Panc1 (cell line): ENCODE results near the gene WHRN. TPM values are rescaled to one million over a fixed set of nuclear protein-coding genes. Genes with fewer than 3 reads are reported as not detected.

Source experiments
- ATAC-seq: fragments of 200-7000 bp; cut with Tn5 transposase; 2 replicates; pipeline ENCODE4 v1.9.1; 2020; ENCODE audit warnings: mild to moderate bottlenecking, moderate library complexity
- BruUV-seq: library from RNA; stranded (reverse); fragments of 400-500 nt; replicated peaks from 2 replicates; lab custom pipeline; 2021; lab: Mats Ljungman, UMichigan
- CTCF ChIA-PET: fragments of 300-600 bp; sonication (Branson Sonifier 250); formaldehyde crosslinking; loops from one replicate; lab custom pipeline; 2022; ENCODE audit warnings: antibody characterized with exemption; lab: Charles Lee
- POLR2A ChIA-PET: fragments of 300-600 bp; sonication (Branson Sonifier 250); formaldehyde crosslinking; loops from one replicate; lab custom pipeline; 2022; ENCODE audit warnings: antibody characterized with exemption; lab: Charles Lee
- DNase-seq: peaks from one replicate; pipeline ENCODE4 v3.0.0-alpha.2; 2010; ENCODE audit warnings: low read depth, low spot score
- H3K27ac ChIP-seq: 2 replicates; pipeline ENCODE4 v1.5.1; 2011; ENCODE audit warnings: mild to moderate bottlenecking, low read length, inconsistent platforms
- H3K27me3 ChIP-seq: fragments of 200-500 bp; sonication (Bioruptor generic); 2 replicates; pipeline ENCODE4 v1.6.0; 2014; ENCODE audit warnings: low read length, inconsistent platforms; ENCODE audit not compliant: control insufficient read depth, insufficient read depth
- H3K36me3 ChIP-seq: fragments of 200-500 bp; sonication (Bioruptor generic); 2 replicates; pipeline ENCODE4 v1.5.1; 2014; ENCODE audit warnings: inconsistent platforms, mild to moderate bottlenecking, low read length, moderate library complexity; ENCODE audit not compliant: control insufficient read depth, insufficient read depth
- H3K4me1 ChIP-seq: 2 replicates; pipeline ENCODE4 v1.5.1; 2011; ENCODE audit warnings: inconsistent platforms, mild to moderate bottlenecking, low read length, moderate library complexity; ENCODE audit not compliant: control insufficient read depth, insufficient read depth
- H3K4me3 ChIP-seq, 2 experiments: 2 replicates each; pipeline ENCODE4 v1.5.1; 2011 to 2012; ENCODE audit warnings: low read depth in 2 of 2, low read length in 2 of 2, mild to moderate bottlenecking in 2 of 2, inconsistent platforms in 1 of 2, moderate library complexity in 1 of 2
- H3K9me3 ChIP-seq: fragments of 200-500 bp; sonication (Bioruptor generic); 2 replicates; pipeline ENCODE4 v1.5.1; 2014; ENCODE audit warnings: low read depth, mild to moderate bottlenecking, inconsistent platforms, low read length, moderate library complexity; ENCODE audit not compliant: control insufficient read depth, insufficient read depth
- CTCF ChIP-seq: fragments of 450-650 bp; IDR thresholded peaks from 2 replicates; pipeline ENCODE4 v1.5.1; 2017; ENCODE audit warnings: mild to moderate bottlenecking
- POLR2AphosphoS5 ChIP-seq: IDR thresholded peaks from 2 replicates; pipeline ENCODE4 v1.6.1; 2012; ENCODE audit warnings: mild to moderate bottlenecking, low read depth, low read length, moderate library complexity
- REST ChIP-seq, 2 experiments: IDR thresholded peaks; 2 replicates each; pipeline ENCODE4 v1.6.1; 2011 to 2012; ENCODE audit warnings: low read depth in 2 of 2, control low read depth in 1 of 2, low read length in 1 of 2, mild to moderate bottlenecking in 1 of 2, moderate library complexity in 1 of 2; ENCODE audit not compliant: insufficient read depth in 1 of 2
- SIN3A ChIP-seq: IDR thresholded peaks from 2 replicates; pipeline ENCODE4 v1.6.1; 2012; ENCODE audit warnings: low read depth, mild to moderate bottlenecking, low read length, moderate library complexity, borderline replicate concordance; ENCODE audit not compliant: insufficient read depth
- TCF7L2 ChIP-seq: IDR thresholded peaks from 2 replicates; pipeline ENCODE4 v1.6.1; 2011; ENCODE audit warnings: mild to moderate bottlenecking, low read depth, low read length, inconsistent platforms
- in situ Hi-C: cut with HindIII; loops from 2 replicates; pipeline ENCODE4 v1.10.0; 2016; ENCODE audit warnings: low sequenced_read_pairs, low pct_unique_long_range_greater_than_20kb
- intact Hi-C: fragments of 100-400 bp; cut with micrococcal nuclease; formaldehyde crosslinking; loops from one replicate; pipeline ENCODE4 v1.10.0; 2022; ENCODE audit not compliant: unreplicated experiment
- total RNA-seq: library from RNA; stranded (reverse); gene quantifications from one replicate; pipeline ENCODE4 v1.2.1, GENCODE V29; 2021; ENCODE audit not compliant: unreplicated experiment

Gene WHRN
- total RNA-seq, 1 experiment from 2014 or later: 18.0 TPM

GRCh38 chr9:114427644-114428043, 77.6 kb downstream of the WHRN start:
- DNase-seq (no peak), ATAC-seq (no peak)
- Histone ChIP-seq H3K27me3 (no peaks in the 10 kb centered on the region), H3K36me3 (no peaks in the 10 kb centered on the region), H3K9me3 (no peaks in the 10 kb centered on the region), H3K4me1 (no peaks in the 10 kb centered on the region), H3K27ac (no peak overlapping the region), H3K4me3 (no peak overlapping the region)
- BruUV-seq: no TSS peak
- ChIA-PET CTCF (no interaction called here), POLR2A (no interaction called here)
- in situ Hi-C loops (no loop called here), intact Hi-C loops (no loop called here)
- TF ChIP-seq CTCF: no peak

- H3K4me3 ChIP-seq: no peak overlapping the region
- in situ Hi-C loops (no loop called here), intact Hi-C loops (no loop called here)
- no peaks in the 10 kb centered on the region for H3K27me3 ChIP-seq
- ChIA-PET CTCF (no interaction called here), POLR2A (no interaction called here)
- no peaks in the 10 kb centered on the region for H3K9me3 ChIP-seq
- ATAC-seq: no peak
- H3K36me3 ChIP-seq: no peaks in the 10 kb centered on the region
- TF ChIP-seq TCF7L2 (no peak), CTCF (no peak), REST (IDR thresholded peaks at IDR 0.05; ENCODE audit: insufficient read depth in 1 of 2, low read depth in 2 of 2, low read length in 1 of 2) (no peak), POLR2AphosphoS5 (no peak), SIN3A (no peak)
- no peak for DNase-seq
- no peaks in the 10 kb centered on the region for H3K4me1 ChIP-seq
- no TSS peak for BruUV-seq
- no peak overlapping the region for H3K27ac ChIP-seq
These were observed 79.0 kb downstream of the WHRN start for GRCh38 chr9:114426046-114426948.
